ENCODE data around the gene BRD9.

The BRD9 gene

GRCh38 chr5:876398-877365, 15.9 kb downstream of the BRD9 start:
- DNase-seq: no peak

- no peak for DNase-seq
Measured at GRCh38 chr5:875931-876330, 16.7 kb downstream of the BRD9 start.

GRCh38 chr5:873328-873727, 19.3 kb downstream of the BRD9 start:
- DNase-seq: no peak

GRCh38 chr5:872301-872700, 20.3 kb downstream of the BRD9 start:
- DNase-seq: no peak

GRCh38 chr5:871596-872298, 20.9 kb downstream of the BRD9 start:
- DNase-seq: no peak

- DNase-seq: no peak
Measured at GRCh38 chr5:870956-871355, 21.6 kb downstream of the BRD9 start.

GRCh38 chr5:868428-869135, 24.0 kb downstream of the BRD9 start:
- DNase-seq: no peak

GRCh38 chr5:867300-867870, 25.2 kb downstream of the BRD9 start:
- DNase-seq: no peak

- DNase-seq: no peak
Measured at GRCh38 chr5:865771-866170, 26.8 kb downstream of the BRD9 start.

- no peak for DNase-seq
Measured at GRCh38 chr5:865168-865521, 27.5 kb downstream of the BRD9 start.

GRCh38 chr5:864492-865167, 28.0 kb downstream of the BRD9 start:
- no peak for DNase-seq

GRCh38 chr5:863244-863805, 29.3 kb downstream of the BRD9 start:
- DNase-seq: no peak

- no peak for DNase-seq
Measured at GRCh38 chr5:862367-863243, 30.0 kb downstream of the BRD9 start.

- DNase-seq: no peak
Measured at GRCh38 chr5:861442-862366, 30.9 kb downstream of the BRD9 start.

- no peak for DNase-seq
Measured at GRCh38 chr5:860506-861150, 32.0 kb downstream of the BRD9 start.

- DNase-seq: no peak
Measured at GRCh38 chr5:859798-860296, 32.8 kb downstream of the BRD9 start.

- DNase-seq: no peak
Measured at GRCh38 chr5:859391-859790, 33.2 kb downstream of the BRD9 start.

GRCh38 chr5:858726-859125, 33.9 kb downstream of the BRD9 start:
- no peak for DNase-seq

All from NCI-H82 (cell line).